MM.1S (cell line): Measurements from ENCODE around the gene DIP2C.

Experiments
- DNase-seq: peaks from one replicate; pipeline ENCODE4 v3.0.0-alpha.2; 2015
- H2AFZ ChIP-seq: fragments of 300-600 bp; sonication (generic); 2 replicates; pipeline ENCODE4 v1.6.0; 2016; ENCODE audit warnings: antibody characterized with exemption, low read length
- H3F3A ChIP-seq: fragments of 300-600 bp; sonication (generic); 2 replicates; pipeline ENCODE4 v1.6.1; 2016; ENCODE audit warnings: mild to moderate bottlenecking, antibody characterized with exemption, low read length, moderate library complexity, mixed read lengths; ENCODE audit not compliant: insufficient read depth
- H3K27ac ChIP-seq: fragments of 300-600 bp; sonication (generic); 2 replicates; pipeline ENCODE4 v1.5.1; 2016; ENCODE audit warnings: mild to moderate bottlenecking, low read length
- H3K27me3 ChIP-seq: fragments of 300-600 bp; sonication (generic); replicated peaks from 2 replicates; pipeline ENCODE4 v1.6.0; 2016; ENCODE audit warnings: low read length; ENCODE audit not compliant: insufficient read depth
- H3K36me3 ChIP-seq: fragments of 300-600 bp; sonication (generic); replicated peaks from 2 replicates; pipeline ENCODE4 v1.6.1; 2016; ENCODE audit warnings: mild to moderate bottlenecking, low read length, mixed read lengths; ENCODE audit not compliant: insufficient read depth
- H3K4me1 ChIP-seq: fragments of 300-600 bp; sonication (generic); 2 replicates; pipeline ENCODE4 v1.6.1; 2016; ENCODE audit warnings: low read length, mixed read lengths
- H3K4me2 ChIP-seq: fragments of 300-600 bp; sonication (generic); 2 replicates; pipeline ENCODE4 v1.6.0; 2016; ENCODE audit warnings: low read depth, low read length
- H3K4me3 ChIP-seq: fragments of 300-600 bp; sonication (generic); 2 replicates; pipeline ENCODE4 v1.5.1; 2016; ENCODE audit warnings: low read length, mixed read lengths
- H3K79me2 ChIP-seq: fragments of 300-600 bp; sonication (generic); 2 replicates; pipeline ENCODE4 v1.6.1; 2016; ENCODE audit warnings: mixed run types, low read length, mixed read lengths
- H3K9ac ChIP-seq: fragments of 300-600 bp; sonication (generic); 2 replicates; pipeline ENCODE4 v1.6.1; 2016; ENCODE audit warnings: low read length, mixed read lengths
- H3K9me2 ChIP-seq: fragments of 300-600 bp; sonication (generic); replicated peaks from 2 replicates; pipeline ENCODE4 v1.6.1; 2016; ENCODE audit warnings: mild to moderate bottlenecking, low read length, mixed read lengths; ENCODE audit not compliant: insufficient read depth
- H3K9me3 ChIP-seq: fragments of 300-600 bp; sonication (generic); replicated peaks from 2 replicates; pipeline ENCODE4 v1.6.1; 2016; ENCODE audit warnings: mild to moderate bottlenecking, low read length, mixed read lengths; ENCODE audit not compliant: insufficient read depth
- H4K20me1 ChIP-seq: fragments of 300-600 bp; sonication (generic); 2 replicates; pipeline ENCODE4 v1.6.1; 2016; ENCODE audit warnings: mild to moderate bottlenecking, low read length, moderate library complexity, mixed read lengths; ENCODE audit not compliant: insufficient read depth
- CTCF ChIP-seq: fragments of 300-600 bp; sonication (generic); IDR thresholded peaks from 2 replicates; pipeline ENCODE4 v1.5.1; 2016; ENCODE audit warnings: antibody characterized with exemption, low read length, mixed read lengths
- EZH2 ChIP-seq: fragments of 300-600 bp; sonication (generic); optimal IDR thresholded peaks from 2 replicates; pipeline ENCODE3; 2017; ENCODE audit warnings: low read depth, mild to moderate bottlenecking, antibody characterized with exemption, low read length, mixed read lengths
- EZH2phosphoT487 ChIP-seq: fragments of 300-600 bp; sonication (generic); IDR thresholded peaks from 2 replicates; pipeline ENCODE4 v1.6.1; 2018; ENCODE audit warnings: antibody characterized with exemption, low read length

Gene DIP2C

GRCh38 chr10:371515-371914 is 318.0 kb downstream of the DIP2C start:
- TF ChIP-seq EZH2phosphoT487 (no peak), CTCF (no peak), EZH2 (no peak)
- Histone ChIP-seq H3K79me2 (no peaks in the 10 kb centered on the region), H3K4me3 (no peak overlapping the region), H3F3A (no peaks in the 10 kb centered on the region), H3K9ac (no peak overlapping the region), H3K4me2 (no peak overlapping the region), H4K20me1 (no peaks in the 10 kb centered on the region), H3K4me1 (no peaks in the 10 kb centered on the region), H3K27me3 (no peaks in the 10 kb centered on the region), H3K36me3 (no peaks in the 10 kb centered on the region), H3K27ac (no peak overlapping the region), H3K9me2 (no peaks in the 10 kb centered on the region), H2AFZ (no peak overlapping the region), H3K9me3 (no peaks in the 10 kb centered on the region)
- DNase-seq = no peak

- Histone ChIP-seq H3K79me2 (no peaks in the 10 kb centered on the region), H3K36me3 (no peaks in the 10 kb centered on the region), H3K9me3 (no peaks in the 10 kb centered on the region), H3K4me3 (no peak overlapping the region), H3K27me3 (no peaks in the 10 kb centered on the region), H2AFZ (no peak overlapping the region), H3K4me1 (no peaks in the 10 kb centered on the region), H3K27ac (no peak overlapping the region), H3K9me2 (no peaks in the 10 kb centered on the region), H3F3A (no peaks in the 10 kb centered on the region), H4K20me1 (no peaks in the 10 kb centered on the region), H3K9ac (no peak overlapping the region), H3K4me2 (no peak overlapping the region)
- no peak for DNase-seq
- TF ChIP-seq CTCF (no peak), EZH2 (no peak), EZH2phosphoT487 (no peak)
Measured at GRCh38 chr10:370449-370825, 319.0 kb downstream of the DIP2C start.

GRCh38 chr10:369684-370448 is 319.6 kb downstream of the DIP2C start:
- Histone ChIP-seq H3F3A (no peaks in the 10 kb centered on the region), H3K4me2 (no peak overlapping the region), H3K4me1 (no peaks in the 10 kb centered on the region), H3K79me2 (no peaks in the 10 kb centered on the region), H2AFZ (no peak overlapping the region), H3K36me3 (no peaks in the 10 kb centered on the region), H3K9me2 (no peaks in the 10 kb centered on the region), H4K20me1 (no peaks in the 10 kb centered on the region), H3K9me3 (no peaks in the 10 kb centered on the region), H3K27me3 (no peaks in the 10 kb centered on the region), H3K4me3 (no peak overlapping the region), H3K9ac (no peak overlapping the region), H3K27ac (no peak overlapping the region)
- TF ChIP-seq CTCF (no peak), EZH2 (no peak), EZH2phosphoT487 (no peak)
- no peak for DNase-seq
